GM18868 (cell line): Measurements from ENCODE around the gene ANKUB1.
"Not testable (repeated sequence)": the region's sequence is repeated elsewhere in the genome, so short reads cannot be mapped to it uniquely, and the experiment has no call there.

Experiments
- ATAC-seq: cut with Tn5 transposase; IDR thresholded peaks from one replicate; pipeline ENCODE4 v1.9.1; 2021; ENCODE audit warnings: mild to moderate bottlenecking, moderate library complexity; ENCODE audit not compliant: unreplicated experiment

Gene ANKUB1

DNA sequence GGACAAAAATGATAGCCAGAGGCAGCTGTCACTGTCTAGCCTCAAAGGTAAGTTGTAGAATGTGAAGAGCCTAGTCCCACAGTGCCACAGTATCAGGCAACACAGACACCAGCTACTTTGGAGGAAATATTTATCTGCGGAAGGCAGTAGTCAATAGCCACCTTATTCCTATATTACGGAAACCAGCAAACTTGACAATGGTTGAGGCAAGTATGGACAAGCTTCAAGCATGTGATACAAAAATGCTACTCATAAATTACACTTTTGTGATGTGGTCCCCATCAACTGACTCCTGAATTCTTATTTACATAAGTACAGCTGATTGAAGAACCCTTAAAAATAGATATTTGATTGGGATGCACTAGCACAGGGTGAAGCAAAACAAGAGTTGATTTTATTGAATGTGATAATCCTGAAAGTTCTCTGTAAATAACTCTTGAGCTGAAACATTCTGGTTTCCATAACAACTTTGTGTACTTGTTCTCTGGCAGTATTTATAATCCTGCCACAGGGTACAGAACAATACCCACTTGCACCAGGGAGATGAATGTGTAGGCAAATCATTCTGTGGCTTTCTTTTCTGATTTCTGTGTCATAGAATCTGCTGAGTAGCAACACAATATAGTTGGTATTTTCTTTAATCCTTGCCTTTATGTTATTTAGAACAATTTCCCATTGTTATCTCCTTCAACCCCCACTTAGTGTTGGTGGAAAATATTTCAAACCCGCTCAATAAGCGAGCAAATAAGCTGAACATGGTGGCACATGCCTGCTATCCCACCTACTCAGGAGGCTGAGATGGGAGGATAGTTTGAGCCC, at the start of gene ANKUB1:
Gene ANKUB1 (minus strand): TSS at position 103 of the 819 bp plus-strand sequence. CDS start 188 bp downstream, outside the sequence.
- ATAC-seq: no peak

DNA sequence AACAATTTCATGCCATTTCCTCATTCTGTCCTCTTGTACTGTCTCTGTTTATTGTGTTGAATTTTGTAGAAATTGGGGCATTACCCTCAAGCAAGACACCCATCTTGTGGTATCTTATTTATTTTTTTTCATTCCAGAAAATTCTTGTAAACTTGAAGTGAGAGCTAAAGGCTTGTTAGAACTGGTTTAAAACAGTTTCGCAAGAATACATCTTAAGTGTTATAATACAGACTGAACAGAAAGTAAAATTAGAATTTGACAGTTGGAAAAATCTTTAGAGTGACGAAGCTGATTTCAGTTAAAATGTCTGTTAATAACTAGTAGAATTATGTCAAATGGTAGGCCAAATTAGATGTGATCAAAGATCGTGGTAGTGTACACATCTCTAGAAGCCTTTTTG, 47.5 kb upstream of the ANKUB1 start:
- ATAC-seq: no peak

DNA sequence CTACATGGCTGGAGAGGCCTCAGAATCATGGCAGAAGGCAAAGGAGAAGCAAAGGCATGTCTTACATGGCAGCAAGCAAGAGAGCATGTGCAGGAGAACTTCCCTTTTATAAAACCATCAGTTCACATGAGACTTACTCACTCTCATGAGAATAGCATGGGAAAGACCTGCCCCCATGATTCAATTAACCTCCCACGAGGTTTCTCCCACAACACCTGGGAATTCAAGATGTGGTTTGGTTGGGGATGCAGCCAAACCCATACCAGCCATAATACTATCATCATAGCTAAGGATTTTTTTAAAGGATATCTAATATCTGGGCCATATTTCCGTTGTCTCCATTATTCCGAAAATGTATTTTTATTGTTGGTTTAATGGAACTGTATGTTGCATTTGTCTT, 47.1 kb upstream of the ANKUB1 start:
- not testable (repeated sequence) for ATAC-seq

GRCh38 chr3:149838491-149838890, 46.1 kb upstream of the ANKUB1 start:
- not testable (repeated sequence) for ATAC-seq

GRCh38 chr3:149833241-149833640, 40.9 kb upstream of the ANKUB1 start:
- no peak for ATAC-seq

- ATAC-seq: no peak
Measured at GRCh38 chr3:149832086-149832485, 39.7 kb upstream of the ANKUB1 start.

DNA sequence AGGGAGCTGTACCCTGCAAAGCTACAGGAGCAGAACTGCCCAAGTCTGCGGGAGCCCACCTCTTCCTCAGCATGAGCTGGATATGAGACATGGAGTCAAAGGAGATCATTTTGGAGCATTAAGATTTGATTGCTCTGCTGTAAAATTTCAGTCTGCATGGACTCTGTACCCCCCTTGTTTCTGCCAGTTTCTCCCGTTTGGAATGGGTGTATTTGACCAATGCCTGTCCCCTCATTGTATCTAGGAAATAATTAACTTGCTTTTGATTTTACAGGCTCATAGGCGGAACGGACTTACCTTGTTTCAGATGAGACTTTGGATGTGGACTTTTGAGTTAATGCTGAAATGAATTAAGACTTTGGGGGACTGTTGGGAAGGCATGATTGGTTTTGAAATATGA, 39.0 kb upstream of the ANKUB1 start:
- no peak for ATAC-seq

DNA sequence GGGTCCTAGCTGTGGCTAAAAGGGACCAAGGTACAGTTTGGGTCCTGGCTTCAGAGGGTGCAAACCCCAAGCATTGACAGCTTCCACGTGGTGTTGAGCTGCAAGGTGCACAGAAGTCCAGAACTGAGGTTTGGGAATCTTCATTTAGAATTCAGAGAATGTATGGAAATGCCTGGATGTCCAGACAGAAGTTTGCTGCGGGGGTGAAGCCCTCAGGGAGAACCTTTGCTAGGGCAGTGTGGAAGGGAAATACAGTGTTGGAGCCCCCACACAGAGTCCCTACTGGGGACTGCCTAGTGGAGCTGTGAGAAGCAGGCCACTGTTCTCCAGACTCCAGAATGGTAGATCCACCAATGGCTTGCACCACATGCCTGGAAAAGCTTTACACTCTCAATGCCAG, 38.5 kb upstream of the ANKUB1 start:
- no peak for ATAC-seq

- not testable (repeated sequence) for ATAC-seq
Measured at GRCh38 chr3:149829631-149830030, 37.3 kb upstream of the ANKUB1 start.

- no peak for ATAC-seq
Measured at GRCh38 chr3:149828390-149828789, 36.0 kb upstream of the ANKUB1 start.

DNA sequence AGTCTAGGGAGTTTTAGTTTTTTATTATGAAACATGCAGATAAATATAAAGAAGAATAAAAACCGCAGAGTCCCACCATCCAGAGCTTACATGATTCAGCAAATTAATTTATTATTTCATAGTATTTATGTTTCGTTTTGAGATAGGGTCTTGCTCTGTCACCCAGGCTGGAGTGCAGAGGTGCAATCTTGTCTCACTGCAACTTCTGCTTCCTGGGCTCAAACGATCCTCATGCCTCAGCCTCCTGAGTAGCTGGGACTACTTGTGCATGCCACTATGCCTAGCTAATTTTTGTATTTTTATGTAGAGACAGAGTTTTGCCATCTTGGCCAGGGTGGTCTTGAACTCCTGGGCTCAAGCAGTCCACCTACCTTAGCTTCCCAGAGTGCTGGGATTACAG, 34.3 kb upstream of the ANKUB1 start:
- no peak for ATAC-seq

DNA sequence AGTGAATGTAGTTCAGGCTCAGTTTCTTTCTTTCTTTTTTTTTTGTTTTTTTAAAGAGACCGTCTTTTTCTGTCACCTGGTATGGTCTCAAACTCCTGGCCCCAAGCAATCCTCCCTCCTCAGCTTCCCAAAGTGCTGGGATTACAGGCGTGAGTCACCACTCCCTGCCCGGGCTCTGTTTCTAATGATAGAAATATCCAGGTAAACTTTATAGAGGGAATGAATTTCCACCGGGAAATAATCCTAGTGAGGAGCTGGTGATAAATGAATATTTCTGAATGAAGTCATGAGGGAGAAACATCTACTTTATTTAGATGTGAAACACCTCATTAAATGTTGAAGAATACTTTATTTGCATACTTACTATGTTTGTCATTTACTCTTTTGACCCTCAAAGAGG, 27.8 kb upstream of the ANKUB1 start:
- ATAC-seq: no peak

DNA sequence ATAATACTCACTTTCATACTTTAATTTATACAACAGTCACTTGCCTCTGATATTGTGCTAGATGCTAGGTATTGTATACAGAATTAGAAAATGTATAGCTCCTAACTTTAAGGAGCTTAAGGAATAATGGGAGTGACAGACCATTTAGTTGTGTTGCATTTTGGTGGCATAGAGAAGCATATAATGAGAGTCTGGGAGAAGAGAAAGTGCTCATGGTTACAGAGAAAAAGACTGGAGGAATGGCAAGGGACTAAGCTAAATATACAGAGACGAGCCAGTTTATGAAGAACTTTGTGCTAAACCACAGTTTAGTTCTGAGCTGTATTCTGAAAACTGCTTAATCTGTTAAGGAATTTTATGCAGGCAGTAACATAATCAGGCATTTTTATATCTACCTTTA, 27.1 kb upstream of the ANKUB1 start:
- no peak for ATAC-seq

- ATAC-seq: no peak
Measured at GRCh38 chr3:149816986-149817385, 24.6 kb upstream of the ANKUB1 start.

DNA sequence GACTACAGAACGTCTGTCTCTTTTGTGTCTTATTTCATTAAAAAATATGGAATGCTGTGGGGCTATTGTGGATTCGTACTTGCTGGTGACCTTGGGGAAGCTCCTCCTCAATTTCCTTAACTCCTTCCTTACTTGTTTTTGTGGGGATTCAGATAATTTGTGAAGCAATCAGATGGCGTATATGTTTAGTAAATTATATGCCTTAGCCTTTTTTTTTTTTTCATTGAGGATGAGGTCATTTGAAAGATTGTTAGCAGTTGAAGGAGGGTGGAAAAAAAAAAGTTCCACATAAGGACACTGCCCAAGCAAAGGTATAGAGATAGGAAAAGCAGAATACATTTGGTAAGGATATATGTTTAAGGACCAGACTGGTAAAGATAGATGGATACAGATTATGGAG, 24.0 kb upstream of the ANKUB1 start:
- no peak for ATAC-seq

- no peak for ATAC-seq
Measured at GRCh38 chr3:149815728-149816127, 23.4 kb upstream of the ANKUB1 start.

GRCh38 chr3:149815321-149815720, 23.0 kb upstream of the ANKUB1 start:
- ATAC-seq: no peak

- ATAC-seq: peak; percentile 20
Measured at GRCh38 chr3:149813367-149814281, 21.3 kb upstream of the ANKUB1 start.

DNA sequence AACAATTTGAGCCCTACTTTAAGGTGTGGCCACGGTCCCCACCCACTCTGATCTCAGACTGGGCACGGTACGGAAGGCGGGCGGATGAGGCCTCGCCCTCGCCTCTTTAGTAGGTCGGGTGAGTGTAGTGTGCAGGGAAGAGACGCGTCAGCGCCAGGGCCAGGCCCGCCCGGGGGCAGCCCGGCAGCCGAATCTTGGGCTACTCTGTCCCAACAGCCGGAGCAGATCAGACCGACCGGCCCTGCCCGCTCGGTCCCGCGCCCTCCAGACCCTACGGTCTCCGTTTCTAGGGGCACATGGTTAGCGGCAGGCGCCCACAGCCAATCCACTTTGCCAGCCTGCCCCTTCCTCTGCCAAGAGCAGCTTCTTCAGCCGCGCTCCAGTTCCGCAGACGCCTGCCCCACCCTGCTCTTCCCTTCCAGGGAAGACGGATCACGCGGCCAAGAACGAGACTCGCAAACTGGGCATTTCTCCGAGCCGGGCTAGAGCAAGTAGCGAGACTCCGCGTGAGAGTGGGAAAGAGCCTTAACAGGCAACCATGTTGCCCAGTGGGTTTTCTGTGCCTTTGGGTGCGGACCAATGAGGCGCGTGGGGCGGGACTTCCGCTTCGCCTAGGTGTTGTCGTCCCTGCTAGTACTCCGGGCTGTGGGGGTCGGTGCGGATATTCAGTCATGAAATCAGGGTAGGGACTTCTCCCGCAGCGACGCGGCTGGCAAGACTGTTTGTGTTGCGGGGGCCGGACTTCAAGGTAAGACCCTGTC, 20.4 kb upstream of the ANKUB1 start, which contains the start of gene RNF13:
Gene RNF13 (plus strand): TSS at position 610 of the 761 bp plus-strand sequence. CDS start 32,812 bp downstream, outside the sequence.
- peak; percentile 90 for ATAC-seq

GRCh38 chr3:149812165-149812605, 19.8 kb upstream of the ANKUB1 start:
- no peak for ATAC-seq

GRCh38 chr3:149810846-149811245, 18.5 kb upstream of the ANKUB1 start:
- no peak for ATAC-seq
